ENCODE data around the gene PIP4K2A.
A peak's percentile ranks its signal among the peaks of the same experiment; 100 is the strongest.

Gene PIP4K2A

GRCh38 chr10:22631185-22631584 is 83.2 kb downstream of the PIP4K2A start (continued):
- no peak for TF ChIP-seq POU6F1 (CRISPR knock-in tag; IDR thresholded peaks at IDR 0.05; ENCODE audit: borderline replicate concordance, low read depth)
- no peak for TF ChIP-seq GLIS3 (CRISPR knock-in tag; IDR thresholded peaks at IDR 0.05)
- TF ChIP-seq ZNF70 (CRISPR knock-in tag; IDR thresholded peaks at IDR 0.05), result no peak
- TF ChIP-seq TCF4 (CRISPR knock-in tag; IDR thresholded peaks at IDR 0.05; ENCODE audit: borderline replicate concordance), result no peak

GRCh38 chr10:22630234-22631174 is 83.9 kb downstream of the PIP4K2A start:
- TF ChIP-seq ZNF70 (CRISPR knock-in tag; IDR thresholded peaks at IDR 0.05) (no peak), ZNF8 (CRISPR knock-in tag; IDR thresholded peaks at IDR 0.05) (no peak), ZFP3 (CRISPR knock-in tag; IDR thresholded peaks at IDR 0.05) (no peak), PPARA (CRISPR knock-in tag; IDR thresholded peaks at IDR 0.05; ENCODE audit: borderline replicate concordance) (no peak), CSDC2 (CRISPR knock-in tag; IDR thresholded peaks at IDR 0.05) (no peak), POU6F1 (CRISPR knock-in tag; IDR thresholded peaks at IDR 0.05; ENCODE audit: borderline replicate concordance, low read depth) (no peak), ARNTL (CRISPR knock-in tag; IDR thresholded peaks at IDR 0.05; ENCODE audit: borderline replicate concordance, low read depth) (no peak), ZFP30 (CRISPR knock-in tag; IDR thresholded peaks at IDR 0.05) (no peak)
- ATAC-seq, result peak; percentile 32; the same call in 1 of the 3 replicates

- TF ChIP-seq ZNF565 (CRISPR knock-in tag; conservative IDR thresholded peaks at IDR 0.05; ENCODE audit: low read depth), result no peak
- TF ChIP-seq RARB (CRISPR knock-in tag; IDR thresholded peaks at IDR 0.05), result no peak
- no peak for TF ChIP-seq ISL1 (CRISPR knock-in tag; IDR thresholded peaks at IDR 0.05)
- TF ChIP-seq TOX (CRISPR knock-in tag; IDR thresholded peaks at IDR 0.05; ENCODE audit: borderline replicate concordance), result no peak
- no peak for ATAC-seq
These were observed 84.5 kb downstream of the PIP4K2A start for GRCh38 chr10:22629852-22630233.

GRCh38 chr10:22629126-22629525 is 85.3 kb downstream of the PIP4K2A start:
- no peak for ATAC-seq
- TF ChIP-seq TCF4 (CRISPR knock-in tag; IDR thresholded peaks at IDR 0.05; ENCODE audit: borderline replicate concordance), result no peak
- no peak for TF ChIP-seq TSHZ2 (CRISPR knock-in tag; IDR thresholded peaks at IDR 0.05)
- no peak for TF ChIP-seq ZFP3 (CRISPR knock-in tag; IDR thresholded peaks at IDR 0.05)
- TF ChIP-seq PPARA (CRISPR knock-in tag; IDR thresholded peaks at IDR 0.05; ENCODE audit: borderline replicate concordance), result no peak
- no peak for TF ChIP-seq CREB5 (CRISPR knock-in tag; IDR thresholded peaks at IDR 0.05; ENCODE audit: low read depth)
- TF ChIP-seq OSR1 (CRISPR knock-in tag; IDR thresholded peaks at IDR 0.05), result no peak

GRCh38 chr10:22628309-22628708 is 86.1 kb downstream of the PIP4K2A start:
- no peak for TF ChIP-seq OSR1 (CRISPR knock-in tag; IDR thresholded peaks at IDR 0.05)
- no peak for TF ChIP-seq ZC3H10 (CRISPR knock-in tag; IDR thresholded peaks at IDR 0.05)
- TF ChIP-seq ZFP30 (CRISPR knock-in tag; IDR thresholded peaks at IDR 0.05), result no peak
- TF ChIP-seq BACH2 (CRISPR knock-in tag; IDR thresholded peaks at IDR 0.05; ENCODE audit: borderline replicate concordance), result no peak
- no peak for TF ChIP-seq ZNF565 (CRISPR knock-in tag; conservative IDR thresholded peaks at IDR 0.05; ENCODE audit: low read depth)
- no peak for ATAC-seq

All from SK-N-SH treated with all-trans-retinoic acid at 6 μM for 48 hours (cell line).